ENCODE results near the gene THRA.
A peak's percentile ranks its signal among the peaks of the same experiment; 100 is the strongest.

THRA gene

DNA sequence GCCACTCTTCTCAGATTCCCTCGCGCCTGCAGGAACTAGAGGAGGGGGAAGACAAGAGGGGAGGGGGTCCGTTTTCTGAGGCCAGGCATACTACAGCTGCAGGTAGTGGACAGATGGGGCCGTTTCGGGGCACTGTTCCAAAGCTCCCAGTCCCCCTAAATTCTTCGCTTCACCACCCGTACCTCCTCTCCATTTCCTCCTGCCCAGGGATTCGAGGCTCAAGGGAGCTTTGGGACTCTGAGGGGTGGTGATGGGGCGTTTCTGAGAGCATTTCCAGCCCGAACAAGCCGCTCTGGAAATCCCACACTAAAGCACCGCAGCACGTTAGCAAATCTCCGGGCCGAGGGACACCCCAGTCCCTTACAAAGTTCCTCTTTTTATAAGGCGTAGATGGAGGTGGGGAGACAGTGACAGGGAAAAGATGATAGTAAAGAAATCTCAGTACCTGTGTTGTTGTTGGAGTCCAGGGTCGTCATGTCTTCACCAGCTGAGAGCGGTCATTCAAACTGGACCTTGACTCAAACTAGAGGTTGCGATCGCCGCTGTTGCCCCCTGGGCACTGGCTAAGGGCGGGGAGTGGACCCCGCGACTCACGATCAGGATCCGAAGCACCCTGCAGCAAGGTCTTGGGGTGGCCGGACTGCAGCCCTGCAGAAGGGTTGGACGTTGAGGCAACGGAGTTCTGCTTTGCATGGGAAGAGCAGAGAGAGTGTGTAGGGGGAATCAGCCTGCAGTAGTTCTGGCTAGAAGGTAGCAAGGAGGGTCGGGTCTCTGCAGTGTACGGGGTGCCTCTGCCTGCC is 37.1 kb downstream of the THRA start:
- peak; percentile 46 for DNase-seq (ENCODE audit: low spot score)

DNA sequence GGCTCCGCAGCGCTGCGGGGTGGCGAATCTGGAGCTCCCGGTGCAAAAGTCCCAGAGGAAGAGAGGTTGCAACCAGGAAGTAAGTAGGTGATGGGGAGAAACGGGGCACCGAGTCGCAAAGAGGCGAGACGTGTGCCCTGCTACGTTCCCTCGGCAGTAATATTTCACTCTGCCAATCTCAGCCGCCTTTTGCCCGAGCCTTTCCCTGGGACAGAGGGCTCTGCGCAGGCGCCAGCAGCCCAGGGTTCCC is 37.6 kb downstream of the THRA start, which contains the start of gene NR1D1:
Gene NR1D1, minus strand, starts transcription at position 171 of the 250 bp plus-strand sequence. CDS start 495 bp downstream, outside the sequence.
- DNase-seq (ENCODE audit: low spot score), result peak; percentile 37

DNA sequence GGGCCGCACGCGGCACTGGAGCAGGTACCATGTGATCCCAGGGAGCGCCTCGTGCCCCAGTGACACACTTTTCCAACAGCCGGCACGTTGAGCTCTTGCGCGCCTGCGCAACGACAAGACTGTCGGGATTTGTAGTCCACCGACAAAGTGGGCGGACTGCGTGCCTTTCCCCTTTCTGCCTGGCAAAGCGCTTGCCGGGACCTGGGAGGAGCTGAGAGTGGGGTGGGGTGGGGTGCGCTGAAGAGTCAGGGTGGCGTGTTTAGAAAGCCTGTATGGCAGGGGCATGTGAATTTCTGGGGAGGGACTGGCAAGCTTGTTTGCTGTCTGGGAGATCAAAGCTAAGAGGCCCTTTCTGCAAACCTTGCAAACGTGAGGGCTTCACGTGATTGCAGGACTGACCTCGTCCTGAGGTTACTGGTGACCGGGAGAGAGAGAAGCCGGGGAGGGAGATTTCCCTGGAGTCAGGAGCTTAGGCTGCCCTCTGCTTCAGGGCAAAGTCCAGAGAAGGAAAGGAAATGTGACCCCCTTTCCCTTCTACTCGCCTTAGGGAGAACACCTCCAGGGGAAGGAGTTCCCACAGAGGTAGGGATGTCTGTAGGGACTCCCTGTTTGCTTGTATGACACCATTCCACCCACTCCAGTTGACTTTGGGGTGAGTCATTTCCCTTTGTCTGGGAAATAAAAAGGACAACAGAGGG is 38.1 kb downstream of the THRA start:
- peak; percentile 85 for DNase-seq (ENCODE audit: low spot score)

DNA sequence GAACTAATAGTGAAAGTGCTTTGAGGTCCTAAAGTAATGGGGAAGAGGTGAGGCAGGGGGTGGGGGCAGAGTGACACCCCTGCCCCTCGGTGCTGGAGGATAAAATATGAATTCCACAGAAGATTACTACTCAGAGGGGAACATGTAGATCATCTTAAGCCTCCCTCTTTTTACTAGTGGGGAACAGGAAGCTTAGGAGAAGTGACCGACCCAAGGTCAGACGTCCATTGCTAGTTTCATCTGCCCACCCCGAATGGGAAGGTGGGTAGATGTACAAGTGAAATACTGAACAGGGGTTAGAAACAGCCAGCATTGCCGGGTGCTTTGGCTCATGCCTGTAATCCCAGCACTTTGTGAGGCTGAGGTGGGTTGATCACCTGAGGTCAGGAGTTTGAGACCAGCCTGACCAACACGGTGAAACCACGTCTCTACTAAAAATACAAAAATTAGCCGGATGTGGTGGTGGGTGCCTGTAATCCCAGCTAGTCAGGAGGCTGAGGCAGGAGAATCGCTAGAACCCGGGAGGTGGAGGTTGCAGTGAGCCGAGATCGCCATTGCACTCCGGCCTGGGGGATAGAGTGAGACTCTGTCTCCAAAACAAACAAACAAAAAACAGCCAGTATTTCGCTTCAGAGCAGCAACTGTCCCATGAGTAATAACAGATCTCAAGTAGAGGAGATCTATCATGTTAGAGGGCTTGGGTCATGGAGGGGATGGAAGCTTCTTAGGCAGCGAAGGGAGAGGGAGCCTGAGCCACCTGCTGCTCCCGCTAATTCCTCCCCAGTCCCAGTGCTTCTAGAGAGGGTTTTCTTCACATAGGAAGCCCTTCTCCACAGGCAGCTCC is 38.8 kb downstream of the THRA start:
- no peak for DNase-seq (ENCODE audit: low spot score)

DNA sequence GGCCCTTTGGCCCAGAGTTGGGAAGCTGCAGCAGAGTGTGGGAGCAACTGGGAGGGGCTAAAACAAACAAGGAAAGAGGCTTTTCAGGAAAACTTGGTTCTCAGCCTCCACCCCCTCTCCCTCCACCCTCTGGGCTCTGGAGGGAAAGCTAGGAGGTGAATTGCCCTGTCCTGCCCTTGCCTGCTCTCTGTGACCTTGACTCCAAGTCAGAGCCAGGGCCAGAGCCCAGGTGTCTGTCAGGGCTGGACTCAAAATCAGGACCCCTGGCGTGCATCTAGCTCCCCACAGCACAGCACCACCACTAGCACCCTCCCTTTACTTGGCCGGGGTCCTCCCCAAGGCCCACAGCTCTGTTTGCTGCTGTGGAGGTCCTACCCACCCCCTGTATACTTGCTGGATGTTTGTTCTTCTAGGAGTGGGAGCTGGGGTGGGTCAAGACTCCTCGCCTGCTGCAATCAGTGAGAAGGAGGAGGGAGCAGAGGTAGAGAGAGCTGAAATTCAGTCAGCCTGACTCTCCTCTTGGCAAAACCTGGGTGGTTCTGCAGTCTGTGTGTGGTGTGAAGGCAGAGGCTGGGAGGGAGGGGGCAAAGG is 40.4 kb downstream of the THRA start:
- no peak for DNase-seq (ENCODE audit: low spot score)

DNA sequence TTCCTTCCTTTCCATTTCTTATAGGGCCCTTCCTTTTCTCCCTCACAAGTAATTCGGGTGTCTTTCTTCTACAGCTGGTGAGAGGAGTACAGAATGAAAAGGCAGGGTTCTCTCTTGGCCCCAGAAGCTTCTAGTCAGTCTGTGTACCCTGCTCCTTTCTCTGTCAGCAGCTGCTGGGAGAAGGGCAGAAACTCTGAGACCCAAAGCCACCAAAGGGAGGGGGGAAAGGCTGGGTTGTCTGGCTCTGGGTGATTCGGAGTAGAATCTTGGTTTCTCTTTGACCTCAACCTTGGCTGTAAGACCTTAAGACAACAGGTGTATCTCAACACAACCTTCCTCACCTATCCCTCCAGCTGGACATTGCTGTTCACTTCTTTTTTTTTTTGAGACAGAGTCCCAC is 40.9 kb downstream of the THRA start:
- no peak for DNase-seq (ENCODE audit: low spot score)

DNA sequence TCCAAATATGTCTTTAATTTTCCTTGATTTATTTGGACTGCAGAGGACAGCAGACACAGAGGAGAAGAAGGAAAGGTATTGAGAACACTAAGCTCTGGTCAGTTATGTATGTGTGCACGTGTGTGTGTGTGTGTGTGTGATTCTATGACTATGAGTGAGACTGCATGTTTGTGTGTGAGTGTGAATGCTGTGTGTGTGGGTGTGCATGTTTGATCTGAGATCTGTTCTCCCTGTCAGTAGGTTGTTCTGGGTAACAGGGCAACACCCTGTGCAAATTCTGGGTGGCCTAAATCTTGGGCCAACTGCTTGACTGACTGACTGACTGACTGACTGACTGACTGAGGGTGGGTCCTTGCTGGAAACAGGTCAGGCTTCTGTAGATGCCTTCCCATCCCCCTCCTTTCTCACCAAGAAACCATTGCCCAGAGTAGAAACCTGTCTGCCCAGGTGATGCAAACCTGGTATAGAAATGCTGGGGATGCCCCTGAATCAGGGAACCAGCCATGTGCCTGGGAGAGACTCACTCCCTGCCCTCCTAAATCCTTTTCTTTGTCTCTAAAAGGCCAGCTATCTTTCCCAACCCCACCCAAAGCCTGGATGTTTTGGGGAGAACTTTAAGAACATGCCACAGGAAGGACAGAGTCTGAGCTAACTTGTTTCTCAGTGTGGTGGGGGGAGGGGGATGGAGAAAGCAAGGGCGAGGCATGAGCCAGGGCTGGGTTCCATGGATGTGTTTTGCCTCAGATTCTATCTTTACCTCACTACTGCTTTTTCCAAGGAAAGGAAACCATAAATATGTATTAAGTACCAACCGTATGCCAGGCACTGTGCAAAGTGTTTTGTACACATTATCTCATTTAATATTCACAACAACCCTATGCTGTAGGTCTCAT is 42.1 kb downstream of the THRA start:
- DNase-seq (ENCODE audit: low spot score), result no peak

DNA sequence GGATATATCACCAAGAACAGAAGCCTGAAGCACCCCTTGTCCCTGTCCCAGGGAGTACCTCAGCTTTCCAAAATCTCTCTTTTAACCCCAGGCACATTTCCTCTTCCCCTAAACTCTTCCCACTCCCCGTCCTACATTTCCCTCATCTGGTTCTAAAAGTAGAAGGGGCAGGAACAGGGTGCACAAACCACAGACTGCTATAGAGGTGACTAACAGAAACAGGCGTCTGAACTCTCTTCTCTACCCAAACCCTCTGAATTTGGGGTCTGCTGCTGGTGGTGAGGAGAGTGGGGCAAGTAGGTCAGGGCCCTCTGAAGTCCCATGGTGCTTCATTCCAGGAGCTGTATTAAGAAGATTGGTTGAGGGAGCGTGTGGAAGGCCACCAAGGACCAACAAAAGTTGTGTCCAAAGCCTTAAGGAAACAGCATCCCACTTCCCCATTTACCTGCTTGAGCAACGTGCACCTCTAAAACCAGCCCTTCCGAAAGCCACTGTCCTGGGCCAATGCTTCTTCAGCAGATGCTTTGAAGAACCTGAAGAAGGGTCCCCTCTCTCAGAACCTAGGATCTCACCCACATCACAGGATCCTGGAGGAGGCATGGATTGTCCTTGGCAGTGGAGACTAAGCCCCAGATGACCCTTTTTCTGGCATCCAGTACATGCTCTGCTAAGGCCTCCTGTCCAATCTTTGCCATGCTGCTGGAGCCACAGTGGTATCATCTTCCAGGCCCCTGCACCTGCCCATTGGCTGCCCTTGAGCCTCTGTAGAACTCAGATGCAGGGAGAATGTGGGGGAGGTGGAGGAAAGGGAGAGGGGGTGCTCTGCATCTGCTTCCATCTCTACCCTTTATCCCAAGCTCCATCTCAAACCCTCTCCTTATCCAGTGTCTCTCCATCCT is 43.3 kb downstream of the THRA start:
- DNase-seq (ENCODE audit: low spot score), result no peak

DNA sequence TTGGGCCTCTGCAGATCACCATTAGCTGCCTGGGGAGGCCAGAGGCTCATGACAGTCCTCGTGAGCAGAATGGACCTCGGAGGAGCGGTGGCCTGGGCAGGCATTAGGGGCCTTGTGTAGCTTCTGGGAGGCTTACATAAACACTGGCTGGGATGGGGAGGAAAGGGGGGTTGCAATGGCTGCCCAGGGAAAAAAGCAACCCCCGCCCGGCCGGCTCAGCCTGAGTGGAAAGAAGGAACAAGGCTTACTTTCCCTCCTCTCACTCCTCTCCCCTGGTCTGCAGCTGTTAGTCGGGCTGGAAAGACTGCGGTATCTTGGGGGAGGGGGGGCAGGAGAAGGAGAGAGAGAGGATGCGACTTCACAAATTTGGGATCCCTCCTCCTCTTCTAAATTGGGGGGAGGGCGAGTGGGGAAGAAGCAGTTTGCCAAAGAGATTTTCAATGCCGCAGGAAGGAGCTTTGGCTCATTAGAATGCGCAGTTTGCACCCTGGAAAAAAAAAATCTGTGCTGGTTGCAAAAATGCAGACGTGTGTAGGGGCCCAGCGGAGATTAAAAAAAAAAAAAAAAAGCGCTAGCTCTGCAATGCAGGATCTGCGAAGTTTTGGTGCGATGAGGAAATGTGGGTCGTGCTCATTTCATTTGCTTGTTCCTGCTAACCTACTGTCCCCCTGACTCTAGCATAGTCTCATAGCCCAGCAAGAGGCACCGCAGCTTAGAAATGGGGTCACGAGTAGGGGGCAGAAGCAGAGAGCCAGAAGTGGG is 44.2 kb downstream of the THRA start:
- no peak for DNase-seq (ENCODE audit: low spot score)

DNA sequence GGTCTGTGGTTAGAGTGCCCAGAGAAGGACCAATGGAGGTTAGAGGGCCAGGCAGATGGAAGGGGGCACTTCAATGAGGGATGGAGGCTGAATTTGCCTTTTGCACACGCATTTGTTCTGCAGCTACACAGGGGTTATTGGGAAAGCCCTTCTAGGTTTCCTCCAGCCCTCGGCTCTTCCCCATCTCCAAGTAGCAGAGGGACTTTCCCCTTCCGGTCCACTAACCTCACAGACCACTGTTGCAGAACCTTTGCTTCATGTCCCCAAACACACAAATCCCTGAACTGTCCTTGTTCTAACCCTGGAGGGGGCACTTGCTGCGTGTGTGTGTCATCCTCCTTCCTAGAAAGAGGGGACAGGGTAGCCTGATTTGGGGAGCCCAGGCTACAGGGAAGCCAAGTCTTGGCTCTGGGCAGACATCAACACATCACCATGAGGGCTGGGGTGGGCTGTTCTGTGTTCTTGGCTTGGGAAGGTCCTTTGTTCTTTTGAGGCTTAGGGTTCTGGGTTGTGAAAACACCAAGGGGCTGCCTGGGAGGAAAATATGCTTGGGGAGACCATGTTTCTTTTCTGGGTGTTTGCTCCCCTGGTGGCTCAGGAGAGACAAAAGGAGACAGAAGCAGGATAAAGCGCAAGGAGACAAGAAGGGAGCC is 44.9 kb downstream of the THRA start:
- DNase-seq (ENCODE audit: low spot score), result no peak

DNA sequence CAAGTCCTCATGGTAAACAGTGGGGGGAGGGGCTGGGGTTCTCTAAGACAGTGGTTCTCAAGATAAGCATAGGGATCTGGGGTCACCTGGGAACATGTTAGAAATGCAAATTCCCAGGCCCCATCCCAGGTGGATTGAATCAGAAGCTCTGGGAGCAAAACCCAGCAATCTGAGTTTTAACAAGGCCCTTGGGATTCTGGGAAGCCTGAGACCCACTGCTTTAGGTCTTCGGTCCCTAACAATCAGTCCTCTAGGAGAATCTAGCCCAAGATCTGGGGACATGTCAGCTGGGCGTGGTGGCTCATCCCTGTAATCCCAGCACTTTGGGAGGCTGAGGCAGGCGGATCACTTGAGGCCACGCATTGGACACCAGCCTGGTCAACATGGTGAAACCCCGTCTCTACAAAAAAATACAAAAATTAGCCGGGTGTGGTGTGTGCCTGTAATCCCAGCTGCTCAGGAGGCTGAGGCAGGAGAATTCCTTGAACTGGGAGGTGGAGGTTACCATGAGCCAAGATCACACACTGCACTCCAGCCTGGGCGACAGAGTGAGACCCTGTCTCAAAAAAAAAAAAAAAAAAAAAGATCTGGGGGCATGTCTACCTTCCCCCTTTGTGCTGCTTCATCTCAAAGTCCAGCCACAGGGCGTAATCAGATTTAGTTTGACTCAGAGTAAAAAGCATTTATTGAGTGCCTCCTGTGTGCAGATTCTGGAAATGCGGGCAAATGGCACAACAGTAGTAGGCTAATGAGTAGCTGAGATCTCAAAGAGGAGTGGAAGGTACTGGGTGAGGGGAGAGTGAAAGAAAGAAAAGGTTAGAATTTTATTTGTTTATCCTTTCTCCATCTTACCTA is 46.4 kb downstream of the THRA start:
- DNase-seq (ENCODE audit: low spot score), result no peak

DNA sequence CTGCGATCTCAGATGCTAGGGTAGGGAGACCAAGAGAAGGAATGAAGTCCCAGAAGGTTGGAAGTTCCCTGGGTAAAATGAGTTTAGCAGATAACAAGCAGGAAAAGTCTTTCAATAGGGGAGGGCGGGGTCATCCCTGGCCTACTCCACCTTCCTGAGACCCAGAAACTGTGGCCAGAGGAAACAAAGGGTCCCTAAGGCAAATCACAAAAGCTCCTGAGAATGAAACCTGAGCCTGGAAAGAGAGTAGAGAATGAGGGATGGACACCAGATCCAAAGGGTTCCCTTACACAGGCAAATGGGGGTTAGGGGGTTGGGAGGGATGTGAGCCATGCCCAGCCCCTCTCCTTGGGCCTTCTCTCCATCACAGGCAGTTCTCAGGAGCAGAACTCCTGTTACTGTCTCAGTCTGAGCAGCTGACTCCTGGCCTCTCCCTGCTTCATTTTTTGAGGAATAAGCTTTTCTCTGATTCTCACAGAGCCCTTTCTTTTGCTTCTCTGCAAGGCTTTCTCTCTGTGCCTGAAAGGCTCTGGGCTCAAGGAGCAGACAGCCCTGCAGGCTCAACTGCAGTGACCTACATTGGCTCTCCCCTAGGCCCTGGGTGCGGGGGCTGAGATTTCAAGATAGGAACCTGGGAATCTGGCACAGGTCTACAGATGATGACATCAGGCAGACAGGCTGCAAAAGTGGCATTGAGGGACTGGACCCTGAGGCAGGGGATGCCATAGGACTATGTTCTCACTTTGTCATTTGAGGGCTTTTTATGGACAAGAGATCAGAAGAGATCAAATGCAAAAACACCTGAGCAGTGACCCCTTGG is 47.5 kb downstream of the THRA start:
- DNase-seq (ENCODE audit: low spot score), result no peak

DNA sequence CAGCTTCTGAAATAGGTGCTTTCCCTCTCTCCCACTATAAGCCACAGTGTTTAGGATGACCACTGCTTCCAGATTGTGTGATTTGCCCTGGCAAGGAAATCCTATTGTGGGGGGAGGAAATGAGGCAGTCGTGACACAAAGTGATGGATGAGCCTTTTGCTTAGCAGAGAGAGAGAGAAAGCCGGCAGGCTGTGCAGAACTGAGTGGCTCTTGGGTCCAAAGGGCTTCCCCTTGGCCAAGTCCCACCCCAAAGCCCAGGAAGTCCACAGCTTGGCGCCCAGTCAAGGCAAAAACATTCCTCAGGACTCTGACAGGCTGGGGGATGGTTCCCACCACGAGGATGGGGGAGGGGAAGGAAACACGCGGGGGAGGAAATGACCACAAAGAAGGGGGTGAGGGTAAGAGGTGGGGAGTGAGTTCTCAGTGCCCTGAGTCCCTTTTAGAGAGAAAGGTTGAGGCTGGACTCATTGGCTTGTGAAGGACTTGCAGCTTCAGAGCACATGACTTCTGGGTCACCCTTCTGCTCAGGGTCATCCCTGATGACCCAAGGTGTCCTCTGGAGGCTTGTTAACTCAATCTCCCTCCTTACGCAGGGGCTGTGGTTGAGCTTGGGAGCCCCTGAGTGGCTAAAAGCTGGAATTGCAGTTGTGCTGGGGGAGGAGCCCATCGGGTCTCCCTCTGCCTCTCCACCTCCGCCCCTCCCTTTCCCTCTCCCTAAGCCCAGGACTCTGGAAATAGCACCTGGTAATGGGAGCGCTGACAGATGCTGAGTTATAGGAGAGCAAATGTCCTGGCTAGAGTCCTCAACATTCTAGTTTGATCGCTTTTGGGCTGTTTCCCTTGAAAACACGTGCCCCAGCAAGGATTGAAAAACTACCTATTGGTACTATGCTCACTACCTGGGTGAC is 48.7 kb downstream of the THRA start:
- DNase-seq (ENCODE audit: low spot score), result peak; percentile 83

DNA sequence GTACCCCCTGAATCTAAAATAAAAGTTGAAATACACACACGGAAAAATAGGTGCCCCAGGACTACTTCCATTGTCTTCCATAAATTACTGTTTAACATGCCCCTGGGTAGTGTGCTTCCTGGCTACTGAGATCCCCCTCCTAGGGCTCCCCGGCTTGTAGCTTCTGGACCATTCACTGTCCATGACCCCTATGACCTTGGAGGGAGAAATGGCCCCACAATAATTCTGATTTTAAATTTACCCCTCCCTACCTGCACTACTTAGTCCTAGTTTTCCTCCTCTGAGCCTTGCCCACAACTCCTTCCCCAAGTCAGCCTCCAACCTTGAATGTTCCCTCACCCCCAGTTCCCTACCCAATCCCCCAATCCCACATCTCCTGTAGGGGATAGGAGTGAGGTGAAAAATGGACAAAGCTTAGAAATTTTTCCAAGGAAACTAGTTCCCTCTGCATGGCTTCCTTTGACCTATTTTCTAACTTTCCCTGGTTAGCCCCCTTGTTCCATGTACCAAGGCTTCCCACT is 49.5 kb downstream of the THRA start:
- DNase-seq (ENCODE audit: low spot score), result no peak

DNA sequence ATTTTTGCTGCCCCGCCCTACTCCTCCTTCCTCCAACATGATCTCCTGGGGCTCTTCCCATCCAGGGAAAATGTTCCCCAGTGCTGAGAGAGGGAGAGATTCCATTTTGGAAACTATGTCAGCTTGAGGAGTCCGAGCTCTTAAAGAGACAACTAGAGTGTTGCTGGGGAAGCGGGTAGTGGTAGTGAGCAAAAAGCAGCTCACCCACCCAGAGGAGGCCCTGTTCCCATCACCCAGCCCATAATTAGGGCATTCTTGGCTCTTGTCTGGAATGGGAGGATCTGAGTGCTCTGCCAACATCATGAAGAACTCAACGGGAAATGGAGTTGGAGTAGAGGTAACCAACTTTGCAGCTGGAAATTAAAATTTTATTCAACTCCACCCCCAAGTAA is 49.9 kb downstream of the THRA start:
- DNase-seq (ENCODE audit: low spot score), result no peak
